Natural killer cell treated with Interleukin-12 subunit alpha and Interleukin-12 subunit beta and Interleukin-15 and Interleukin-18, amount 100 ng/mL, for 72 hours (primary cell): ENCODE measurements around the gene SLC22A9. TPM values are rescaled to one million over a fixed set of nuclear protein-coding genes. Genes with fewer than 3 reads are reported as not detected.

Experiments used
- total RNA-seq, 2 donors: library from RNA; stranded (reverse); gene quantifications; one replicate each; pipeline ENCODE4 v1.2.3, GENCODE V29; 2022

The SLC22A9 gene
- total RNA-seq, 2 donors from 2014 or later = not detected

Other genes starting within 250 kb of the SLC22A9 start
- not detected for gene SLC22A24, start 225.6 kb upstream of the SLC22A9 start, total RNA-seq
- gene SLC22A25, start 126.2 kb upstream of the SLC22A9 start, total RNA-seq = not detected
- under 1 TPM in 1 of 2 donors, not detected in 1; 0.36 TPM for gene PLAAT5, start 121.4 kb downstream of the SLC22A9 start, total RNA-seq
- gene LGALS12, start 136.3 kb downstream of the SLC22A9 start, total RNA-seq = under 1 TPM in 1 of 2 donors, not detected in 1; 0.59 TPM
- 100 to 1,000 TPM in 1 of 2 donors, 10 to 100 TPM in 1; 42.5 to 193 TPM for gene PLAAT4, start 167.0 kb downstream of the SLC22A9 start, total RNA-seq
- 1 to 10 TPM in 1 of 2 donors, not detected in 1; 1.4 TPM for gene PLAAT2, start 193.6 kb downstream of the SLC22A9 start, total RNA-seq
- gene PLAAT3, start 244.6 kb downstream of the SLC22A9 start, total RNA-seq = 10 to 100 TPM; 16.8 to 60.0 TPM